Measurements from ENCODE around the gene MIB1.

GRCh38 chr18:21912339-21913239 lies 172.0 kb downstream of the MIB1 start:
- TF ChIP-seq ZNF687 (IDR thresholded peaks at IDR 0.05) (no peak), YY1 (IDR thresholded peaks at IDR 0.05; ENCODE audit: low read depth, low read length) (no peak), ZNF24 (IDR thresholded peaks at IDR 0.05) (no peak), POLR2A (IDR thresholded peaks at IDR 0.05; ENCODE audit: low read depth, low read length) (no peak), ATF2 (IDR thresholded peaks at IDR 0.05; ENCODE audit: low read length) (no peak), CTCF (IDR thresholded peaks at IDR 0.05 in 2 of 3, conservative IDR thresholded peaks at IDR 0.05 in 1 of 3; ENCODE audit: control insufficient read depth in 2 of 3, extremely low read depth in 1 of 3, insufficient read depth in 1 of 3, low read depth in 3 of 3, low read length in 3 of 3) (peak in 1 of 3 experiments; percentile 18; a peak in 2 of 6 replicates), E2F8 (IDR thresholded peaks at IDR 0.05; ENCODE audit: low read depth, partially characterized antibody) (no peak), CHD2 (IDR thresholded peaks at IDR 0.05; ENCODE audit: borderline replicate concordance, low read depth, low read length) (no peak), RELA (IDR thresholded peaks at IDR 0.05; ENCODE audit: borderline replicate concordance, partially characterized antibody) (no peak), HDGF (IDR thresholded peaks at IDR 0.05) (no peak), ZNF217 (IDR thresholded peaks at IDR 0.05) (no peak)
